PC-9 (cell line): Measurements from ENCODE around the gene FGD5.

ENCODE experiments used
- CTCF ChIP-seq: fragments of 200-600 bp; sonication (generic); conservative IDR thresholded peaks from 2 replicates; pipeline ENCODE4 v1.6.1; 2017; ENCODE audit warnings: mixed run types, antibody characterized with exemption, mild to moderate bottlenecking, moderate library complexity
- EZH2 ChIP-seq: fragments of 200-600 bp; sonication (generic); IDR thresholded peaks from 2 replicates; pipeline ENCODE4 v1.8.0; 2017; ENCODE audit warnings: antibody characterized with exemption, low read depth

GRCh38 chr3:14890476-14890875 is 71.7 kb downstream of the FGD5 start:
- TF ChIP-seq CTCF (no peak), EZH2 (no peak)
